HG03060 (cell line): ENCODE data around the gene PCDH9.
"Not testable (repeated sequence)": the region's sequence is repeated elsewhere in the genome, so short reads cannot be mapped to it uniquely, and the experiment has no call there.

Experiments used
- ATAC-seq: cut with Tn5 transposase; IDR thresholded peaks from one replicate; pipeline ENCODE4 v1.9.1; 2021; ENCODE audit warnings: low read depth, moderate number of reproducible peaks; ENCODE audit not compliant: unreplicated experiment

The PCDH9 gene

GRCh38 chr13:66803808-66804456, 426.2 kb downstream of the PCDH9 start:
- no peak for ATAC-seq

- no peak for ATAC-seq
Observed at GRCh38 chr13:66803013-66803807, 426.9 kb downstream of the PCDH9 start.

- ATAC-seq = no peak
Observed at GRCh38 chr13:66795636-66796035, 434.5 kb downstream of the PCDH9 start.

- no peak for ATAC-seq
Observed at GRCh38 chr13:66794340-66795031, 435.6 kb downstream of the PCDH9 start.

GRCh38 chr13:66790861-66791260, 439.3 kb downstream of the PCDH9 start:
- ATAC-seq = no peak

GRCh38 chr13:66781241-66781640, 448.9 kb downstream of the PCDH9 start:
- no peak for ATAC-seq

GRCh38 chr13:66780814-66781213, 449.3 kb downstream of the PCDH9 start:
- no peak for ATAC-seq

- ATAC-seq = no peak
Observed at GRCh38 chr13:66778461-66778860, 451.7 kb downstream of the PCDH9 start.

- no peak for ATAC-seq
Observed at GRCh38 chr13:66775196-66775595, 454.9 kb downstream of the PCDH9 start.

- ATAC-seq = no peak
Observed at GRCh38 chr13:66774046-66774445, 456.1 kb downstream of the PCDH9 start.

- no peak for ATAC-seq
Observed at GRCh38 chr13:66765559-66765958, 464.6 kb downstream of the PCDH9 start.

- ATAC-seq = not testable (repeated sequence)
Observed at GRCh38 chr13:66760678-66761077, 469.5 kb downstream of the PCDH9 start.

- ATAC-seq = no peak
Observed at GRCh38 chr13:66759919-66760318, 470.2 kb downstream of the PCDH9 start.

- ATAC-seq = no peak
Observed at GRCh38 chr13:66751691-66752090, 478.4 kb downstream of the PCDH9 start.

GRCh38 chr13:66748712-66749111, 481.4 kb downstream of the PCDH9 start:
- no peak for ATAC-seq

GRCh38 chr13:66745307-66745706, 484.8 kb downstream of the PCDH9 start:
- ATAC-seq = no peak

- no peak for ATAC-seq
Observed at GRCh38 chr13:66723576-66723975, 506.6 kb downstream of the PCDH9 start.

GRCh38 chr13:66716538-66716937, 513.6 kb downstream of the PCDH9 start:
- ATAC-seq = no peak

- ATAC-seq = no peak
Observed at GRCh38 chr13:66714795-66715194, 515.3 kb downstream of the PCDH9 start.

GRCh38 chr13:66704110-66704509, 526.0 kb downstream of the PCDH9 start:
- ATAC-seq = no peak

GRCh38 chr13:66703597-66703996, 526.5 kb downstream of the PCDH9 start:
- no peak for ATAC-seq
